Measurements from ENCODE around the gene OTULIN. TPM values are rescaled to one million over a fixed set of nuclear protein-coding genes. Genes with fewer than 3 reads are reported as not detected.

The OTULIN gene
- total RNA-seq, 2 experiments from 2014 or later = 28.7 to 45.6 TPM

GRCh38 chr5:14743601-14744295 is 79.2 kb downstream of the OTULIN start:
- no TSS peak for BruUV-seq (replicated peaks)
- no peaks in the 10 kb centered on the region for H3K79me2 ChIP-seq (ENCODE audit: insufficient read depth, low read depth, low read length)
- H3K4me3 ChIP-seq (ENCODE audit: low read depth, low read length, poor library complexity, severe bottlenecking) = no peak overlapping the region
- TF ChIP-seq EZH2phosphoT487 (IDR thresholded peaks at IDR 0.05; ENCODE audit: borderline replicate concordance, low read depth, low read length) = no peak
- TF ChIP-seq, protein P1, sequence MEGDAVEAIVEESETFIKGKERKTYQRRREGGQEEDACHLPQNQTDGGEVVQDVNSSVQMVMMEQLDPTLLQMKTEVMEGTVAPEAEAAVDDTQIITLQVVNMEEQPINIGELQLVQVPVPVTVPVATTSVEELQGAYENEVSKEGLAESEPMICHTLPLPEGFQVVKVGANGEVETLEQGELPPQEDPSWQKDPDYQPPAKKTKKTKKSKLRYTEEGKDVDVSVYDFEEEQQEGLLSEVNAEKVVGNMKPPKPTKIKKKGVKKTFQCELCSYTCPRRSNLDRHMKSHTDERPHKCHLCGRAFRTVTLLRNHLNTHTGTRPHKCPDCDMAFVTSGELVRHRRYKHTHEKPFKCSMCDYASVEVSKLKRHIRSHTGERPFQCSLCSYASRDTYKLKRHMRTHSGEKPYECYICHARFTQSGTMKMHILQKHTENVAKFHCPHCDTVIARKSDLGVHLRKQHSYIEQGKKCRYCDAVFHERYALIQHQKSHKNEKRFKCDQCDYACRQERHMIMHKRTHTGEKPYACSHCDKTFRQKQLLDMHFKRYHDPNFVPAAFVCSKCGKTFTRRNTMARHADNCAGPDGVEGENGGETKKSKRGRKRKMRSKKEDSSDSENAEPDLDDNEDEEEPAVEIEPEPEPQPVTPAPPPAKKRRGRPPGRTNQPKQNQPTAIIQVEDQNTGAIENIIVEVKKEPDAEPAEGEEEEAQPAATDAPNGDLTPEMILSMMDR (conservative IDR thresholded peaks at IDR 0.05; ENCODE audit: low read length) = no peak
- H3K4me2 ChIP-seq (ENCODE audit: low read length) = peak overlapping the region; percentile 65
- peaks cover 29% of the 10 kb centered on the region for H3K36me3 ChIP-seq (ENCODE audit: insufficient read depth, low read length)
- H3K4me1 ChIP-seq (ENCODE audit: insufficient read depth, low read length, poor library complexity, severe bottlenecking) = peaks cover 38% of the 10 kb centered on the region
- H4K20me1 ChIP-seq (ENCODE audit: insufficient read depth, low read length) = no peaks in the 10 kb centered on the region
- ChIA-PET POLR2A (interaction anchor here (1.3 to 2.3 kb wide), 3 partner anchors 11 to 24 kb away, joined by 3 to 7 read pairs (median 6); no protein-coding TSS in a partner anchor), CTCF (ENCODE audit: unreplicated experiment) (interaction anchor here (1.0 kb wide), 1 partner anchor 14 kb away, joined by 3 read pairs; no protein-coding TSS in a partner anchor)
- no peak overlapping the region for H2AFZ ChIP-seq (ENCODE audit: low read length)
- intact Hi-C loops (cut with micrococcal nuclease; ENCODE audit: unreplicated experiment) = loop anchor here (5.0 kb wide), 1 partner anchor 129 kb away; the partner anchor contains the start of gene ANKH
- DNase-seq (ENCODE audit: low spot score) = no peak
- peak overlapping the region; percentile 86 for H3K27ac ChIP-seq (ENCODE audit: low read depth, low read length, poor library complexity, severe bottlenecking)
- no peaks in the 10 kb centered on the region for H3K9me3 ChIP-seq (ENCODE audit: low read length)
- H3K9me2 ChIP-seq (ENCODE audit: insufficient read depth, low read length) = no peaks in the 10 kb centered on the region

- H3K79me2 ChIP-seq (ENCODE audit: insufficient read depth, low read depth, low read length) = no peaks in the 10 kb centered on the region
- H2AFZ ChIP-seq (ENCODE audit: low read length) = peak overlapping the region; percentile 24; the same call in 1 of the 2 replicates
- no TSS peak for BruUV-seq (replicated peaks)
- peaks cover 30% of the 10 kb centered on the region for H3K36me3 ChIP-seq (ENCODE audit: insufficient read depth, low read length)
- no peaks in the 10 kb centered on the region for H3K9me3 ChIP-seq (ENCODE audit: low read length)
- no peaks in the 10 kb centered on the region for H3K9me2 ChIP-seq (ENCODE audit: insufficient read depth, low read length)
- peak overlapping the region; percentile 86 for H3K27ac ChIP-seq (ENCODE audit: low read depth, low read length, poor library complexity, severe bottlenecking)
- peak overlapping the region; percentile 31 for H3K4me3 ChIP-seq (ENCODE audit: low read depth, low read length, poor library complexity, severe bottlenecking)
- ChIA-PET CTCF (ENCODE audit: unreplicated experiment) (interaction anchor here (1.0 kb wide), 1 partner anchor 14 kb away, joined by 3 read pairs; no protein-coding TSS in a partner anchor), POLR2A (interaction anchor here (0.6 to 2.3 kb wide), 5 partner anchors 11 to 124 kb away, joined by 3 to 7 read pairs (median 4); no protein-coding TSS in a partner anchor)
- H3K4me2 ChIP-seq (ENCODE audit: low read length) = peak overlapping the region; percentile 65
- peak; percentile 62 for DNase-seq (ENCODE audit: low spot score)
- no peaks in the 10 kb centered on the region for H4K20me1 ChIP-seq (ENCODE audit: insufficient read depth, low read length)
- TF ChIP-seq, protein P1 (conservative IDR thresholded peaks at IDR 0.05; ENCODE audit: low read length) = no peak
- no peak for TF ChIP-seq EZH2phosphoT487 (IDR thresholded peaks at IDR 0.05; ENCODE audit: borderline replicate concordance, low read depth, low read length)
- intact Hi-C loops (cut with micrococcal nuclease; ENCODE audit: unreplicated experiment) = loop anchor here (5.0 kb wide), 1 partner anchor 128 kb away; the partner anchor contains the start of gene ANKH
- H3K4me1 ChIP-seq (ENCODE audit: insufficient read depth, low read length, poor library complexity, severe bottlenecking) = peaks cover 38% of the 10 kb centered on the region
Observed at GRCh38 chr5:14744296-14745187, 80.0 kb downstream of the OTULIN start.
